GM23338 (cell line): Measurements from ENCODE around the gene ZNF334.

ENCODE experiments used
- CREB1 ChIP-seq: fragments of 250-450 bp; sonication (Bioruptor Pico); IDR thresholded peaks from 2 replicates; pipeline ENCODE4 v1.5.0; 2020; ENCODE audit warnings: low read depth, mild to moderate bottlenecking, moderate library complexity
- CTCF ChIP-seq, 2 experiments: fragments of 200-600 bp in 1 of 2; sonication (generic) in 1 of 2; conservative IDR thresholded peaks; 2 replicates each; pipeline versions ENCODE4 v1.5.1 to v1.6.1; 2016 to 2017; ENCODE audit warnings: antibody characterized with exemption in 2 of 2, low read depth in 2 of 2, mild to moderate bottlenecking in 2 of 2, moderate library complexity in 1 of 2
- ETS1 ChIP-seq: IDR thresholded peaks from 2 replicates; pipeline ENCODE4 v1.6.1; 2016; ENCODE audit warnings: antibody characterized with exemption
- EZH2 ChIP-seq: fragments of 200-600 bp; sonication (generic); IDR thresholded peaks from one replicate; pipeline ENCODE4 v1.8.0; 2017; ENCODE audit warnings: antibody characterized with exemption, mild to moderate bottlenecking, low read depth; ENCODE audit not compliant: unreplicated experiment
- EZH2phosphoT487 ChIP-seq: fragments of 200-600 bp; sonication (generic); IDR thresholded peaks from one replicate; pipeline ENCODE4 v1.8.1; 2018; ENCODE audit warnings: antibody characterized with exemption; ENCODE audit not compliant: unreplicated experiment
- JUNB ChIP-seq: IDR thresholded peaks from one replicate; pipeline ENCODE4 v1.6.1; 2016; ENCODE audit warnings: antibody characterized with exemption; ENCODE audit not compliant: unreplicated experiment
- NANOG ChIP-seq: IDR thresholded peaks from 2 replicates; pipeline ENCODE4 v1.6.1; 2016; ENCODE audit warnings: antibody characterized with exemption, borderline replicate concordance
- POLR2AphosphoS5 ChIP-seq: IDR thresholded peaks from 2 replicates; pipeline ENCODE4 v1.6.1; 2016; ENCODE audit warnings: antibody characterized with exemption, low read depth
- REST ChIP-seq: IDR thresholded peaks from one replicate; pipeline ENCODE4 v1.6.1; 2018; ENCODE audit warnings: antibody characterized with exemption; ENCODE audit not compliant: unreplicated experiment
- STAT1 ChIP-seq: IDR thresholded peaks from one replicate; pipeline ENCODE4 v1.6.1; 2016; ENCODE audit warnings: antibody characterized with exemption; ENCODE audit not compliant: unreplicated experiment
- ZNF114 ChIP-seq: fragments of 250-450 bp; sonication (Bioruptor Pico); IDR thresholded peaks from 2 replicates; pipeline ENCODE4 v1.5.0; 2020; ENCODE audit warnings: mild to moderate bottlenecking, moderate library complexity
- ZNF462 ChIP-seq: fragments of 250-450 bp; sonication (Bioruptor Pico); IDR thresholded peaks from 2 replicates; pipeline ENCODE4 v1.5.0; 2020; ENCODE audit warnings: mild to moderate bottlenecking, moderate library complexity

GRCh38 chr20:46548688-46549087, 35.3 kb upstream of the ZNF334 start:
- TF ChIP-seq CTCF (conservative IDR thresholded peaks at IDR 0.05; ENCODE audit: low read depth in 2 of 2) (no peak), EZH2 (no peak), REST (no peak), POLR2AphosphoS5 (no peak), CREB1 (no peak), STAT1 (no peak), EZH2phosphoT487 (no peak), NANOG (no peak), JUNB (no peak), ETS1 (no peak), ZNF114 (no peak), ZNF462 (CRISPR knock-in tag) (no peak)
